Stimulated activated CD8-positive, alpha-beta memory T cell treated with anti-CD3 and anti-CD28 coated beads, Interleukin-12 subunit alpha, Interleukin-12 subunit beta, amount 100 ng/mL, for 1 hour (primary cell): ENCODE data around the gene ARHGAP26.

Source experiments
- DNase-seq: peaks from one replicate; pipeline ENCODE4 v3.0.0-alpha.2; 2020; ENCODE audit warnings: low read depth

Gene ARHGAP26

GRCh38 chr5:142769793-142770649, at the start of gene ARHGAP26:
Gene ARHGAP26 (plus strand): TSS chr5:142770377. CDS start chr5:142770762, 385 bp downstream.
- DNase-seq: peak; percentile 88

DNA sequence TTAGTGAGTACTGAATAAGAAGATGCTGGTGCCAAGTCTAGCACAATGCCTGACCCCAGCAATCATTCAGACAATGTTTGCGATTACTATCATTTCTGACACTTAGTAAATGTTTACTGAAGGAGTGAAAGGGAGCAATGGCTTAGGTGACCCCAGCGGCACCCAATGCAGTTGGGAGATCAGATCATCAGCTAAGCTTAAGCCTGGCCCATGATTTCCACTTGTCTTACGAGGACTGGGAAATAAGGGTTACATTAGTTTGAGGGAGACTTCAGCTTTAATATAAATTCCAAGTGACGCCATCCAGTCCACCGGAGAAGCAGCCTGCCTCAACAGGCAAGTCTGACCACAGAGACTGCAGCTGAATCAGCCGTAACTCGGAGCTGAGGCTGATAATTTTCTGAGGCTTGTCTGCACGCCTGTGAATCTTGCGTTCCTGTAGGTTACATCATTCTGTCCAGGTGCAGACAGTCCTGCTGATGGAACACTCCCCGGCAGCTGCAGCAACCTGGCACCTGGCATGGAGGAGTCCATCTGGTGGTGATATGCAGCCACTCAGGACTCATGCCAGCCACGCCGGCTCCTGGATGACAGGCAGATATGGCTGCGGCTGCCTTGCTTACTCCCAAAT, 49.4 kb upstream of the ARHGAP26 start:
- no peak for DNase-seq

DNA sequence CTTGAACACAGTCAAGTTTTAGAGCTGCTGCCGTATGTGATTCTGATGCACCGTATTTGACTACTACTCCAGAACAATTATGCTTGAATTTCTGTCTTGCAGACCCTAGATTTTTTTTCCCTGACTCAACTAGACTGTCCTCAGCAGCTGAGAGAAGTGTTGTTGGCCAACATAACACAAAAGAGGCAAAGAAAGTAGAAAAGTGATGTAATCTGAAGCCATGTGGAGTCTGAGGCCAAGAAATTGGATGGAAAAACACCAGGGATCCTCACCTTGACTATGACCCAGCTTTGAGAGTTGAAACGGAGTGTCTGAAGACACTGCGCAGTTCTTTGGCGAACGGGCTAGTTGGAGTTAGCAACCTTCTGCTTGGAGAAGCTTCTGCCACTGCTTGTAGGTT, 48.0 kb upstream of the ARHGAP26 start:
- no peak for DNase-seq

GRCh38 chr5:142722896-142723295, 47.3 kb upstream of the ARHGAP26 start:
- DNase-seq: no peak

- no peak for DNase-seq
These were observed 45.4 kb upstream of the ARHGAP26 start for GRCh38 chr5:142724821-142725220.

- no peak for DNase-seq
These were observed 44.7 kb upstream of the ARHGAP26 start for GRCh38 chr5:142725231-142726187.

DNA sequence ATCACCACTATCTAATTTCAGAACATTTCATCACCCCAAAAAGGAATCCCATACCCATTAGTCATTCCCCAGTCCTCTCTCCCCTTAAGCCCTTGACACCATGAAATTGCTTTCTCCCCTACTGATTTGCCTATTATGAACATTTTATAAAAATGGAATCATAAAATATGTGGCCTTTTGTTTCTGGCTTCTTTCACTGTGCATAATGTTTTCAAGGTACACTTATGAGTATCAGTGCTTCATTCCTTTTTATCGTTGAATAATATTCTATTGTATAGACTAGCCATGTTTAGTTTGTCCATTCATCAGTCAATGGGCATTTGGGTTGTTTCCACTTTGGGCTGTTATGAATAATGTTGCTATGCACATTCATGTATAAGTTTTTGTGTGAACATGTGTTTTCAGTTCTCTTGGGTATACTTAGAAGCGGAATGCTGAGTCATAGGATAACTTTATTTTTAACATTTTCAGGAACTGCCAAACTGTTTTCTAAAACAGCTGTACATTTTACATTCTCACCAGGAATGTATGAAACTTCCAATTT, 43.9 kb upstream of the ARHGAP26 start:
- DNase-seq: no peak

- no peak for DNase-seq
These were observed 42.5 kb upstream of the ARHGAP26 start for GRCh38 chr5:142727735-142728047.

DNA sequence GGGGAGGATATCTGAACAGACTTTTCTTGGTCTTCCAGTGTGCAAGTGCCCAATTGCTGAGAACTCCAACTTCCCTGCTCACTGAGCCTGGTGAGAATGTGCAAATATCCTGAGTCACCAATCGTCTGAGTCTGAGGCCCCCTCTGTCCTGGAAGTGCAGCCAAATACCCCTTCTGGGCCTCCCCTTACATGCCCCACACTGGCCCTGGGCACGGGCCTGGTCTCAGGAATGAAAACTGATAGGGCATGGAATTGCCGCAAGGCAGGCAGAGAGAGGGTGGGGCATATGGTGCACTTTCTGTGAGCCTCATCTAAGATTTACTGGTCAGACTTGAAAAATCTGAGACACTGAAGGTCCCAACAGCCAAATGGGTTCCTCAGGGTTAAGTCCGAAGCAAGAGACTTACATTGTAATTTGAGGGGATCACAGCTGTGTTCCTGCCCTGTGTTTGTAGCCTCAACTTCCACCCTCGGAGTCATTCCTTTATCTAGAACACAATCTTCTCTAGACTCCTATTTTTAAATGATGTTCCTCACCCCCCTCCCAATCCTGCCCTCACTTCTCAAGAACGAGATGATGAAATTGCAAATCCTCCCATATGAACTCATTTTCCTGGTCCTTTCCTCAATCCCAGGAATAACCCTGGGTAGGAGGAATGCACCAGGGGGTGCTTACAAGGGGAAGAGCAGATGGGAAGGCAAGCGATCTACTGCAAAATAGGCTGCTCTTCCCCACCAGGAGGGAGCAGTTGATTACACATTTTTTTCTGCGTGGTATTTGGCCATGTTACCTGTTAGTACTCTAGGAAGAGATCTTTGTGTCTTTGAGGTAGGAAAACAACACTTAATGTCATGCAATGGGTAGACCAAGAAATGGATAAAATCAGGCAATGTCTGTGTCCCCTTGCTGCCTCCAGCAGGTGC, 34.6 kb upstream of the ARHGAP26 start:
- DNase-seq: no peak

DNA sequence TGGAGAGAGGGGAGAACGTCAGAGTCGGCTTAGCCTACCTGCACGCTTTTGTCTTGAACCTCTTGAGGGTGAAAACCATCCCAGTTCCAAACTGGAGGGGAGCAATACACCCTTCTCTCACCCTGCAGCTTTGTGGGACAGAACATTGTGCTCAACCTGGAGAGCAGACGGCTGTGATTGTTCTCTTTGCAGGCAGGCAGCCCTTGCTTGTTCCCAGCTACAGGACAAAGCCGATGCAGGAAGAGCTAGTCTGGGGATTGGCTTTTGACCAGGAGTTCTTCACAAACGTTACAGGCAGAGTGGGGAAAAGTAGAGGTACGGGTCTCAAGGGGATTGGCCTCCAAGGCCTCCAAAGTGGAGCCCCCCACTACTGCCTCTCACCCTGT, 33.9 kb upstream of the ARHGAP26 start:
- no peak for DNase-seq

DNA sequence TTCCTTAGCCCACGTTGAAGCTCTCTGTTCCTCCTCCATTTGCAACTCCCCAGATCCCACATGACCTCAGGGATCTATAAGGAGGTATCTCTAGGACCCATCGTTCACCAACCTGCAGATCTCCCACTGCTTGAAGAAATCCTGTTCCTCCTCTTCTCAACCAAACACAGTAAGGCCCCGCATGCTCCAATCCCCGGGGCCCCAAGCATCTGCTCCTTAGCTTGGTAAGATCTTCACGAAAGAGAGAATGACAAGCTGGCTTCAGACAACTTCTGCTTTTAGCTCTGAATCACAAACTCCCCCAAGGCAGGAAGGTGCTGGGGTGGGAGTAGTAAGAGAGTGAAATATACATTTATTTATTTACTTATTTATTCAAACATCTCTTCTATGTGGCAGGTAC, 33.0 kb upstream of the ARHGAP26 start:
- DNase-seq: no peak

- DNase-seq: no peak
These were observed 29.5 kb upstream of the ARHGAP26 start for GRCh38 chr5:142740474-142741242.

GRCh38 chr5:142743592-142744441, 26.4 kb upstream of the ARHGAP26 start:
- DNase-seq: no peak

GRCh38 chr5:142745268-142745667, 24.9 kb upstream of the ARHGAP26 start:
- no peak for DNase-seq

DNA sequence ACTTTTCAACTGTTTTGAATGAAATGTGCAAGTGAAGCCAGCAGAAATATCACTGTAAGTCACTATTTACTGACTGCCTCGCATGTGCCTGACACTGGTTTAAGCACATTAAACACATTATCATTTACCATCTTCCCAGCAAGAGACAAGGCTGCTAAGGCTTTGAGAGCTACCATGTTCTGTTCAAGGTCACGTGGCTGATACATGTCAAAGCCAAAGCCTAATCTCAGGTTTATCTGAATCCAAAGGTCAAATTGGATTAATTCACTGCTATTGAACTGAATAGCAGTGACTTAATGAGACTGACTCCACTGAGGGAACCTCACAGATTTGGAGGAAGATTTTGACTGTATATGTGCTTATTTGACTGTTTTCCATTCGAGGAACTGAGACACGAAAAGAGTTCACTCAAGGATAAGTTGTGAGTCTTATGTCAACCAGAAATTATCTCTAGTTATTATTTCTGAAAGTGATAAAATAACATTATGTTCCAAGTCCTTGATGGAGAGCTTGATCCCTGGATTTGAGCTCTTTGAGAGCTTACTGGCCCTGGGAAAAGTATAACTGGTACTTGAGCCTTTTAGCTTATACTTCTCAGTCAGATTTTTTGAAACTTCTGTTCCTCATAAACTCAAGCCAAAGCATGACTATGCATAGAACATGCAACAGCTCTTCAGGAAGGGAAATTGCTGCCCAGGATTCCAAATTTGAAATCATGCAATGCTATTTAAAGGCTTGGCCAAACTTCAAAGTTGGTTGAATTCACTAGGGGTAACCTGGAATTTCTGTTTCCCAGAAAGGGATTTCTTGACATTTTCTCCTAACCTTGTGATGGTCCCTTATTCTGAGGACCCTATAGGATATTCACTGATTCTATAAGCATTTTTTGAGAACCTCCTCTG, 23.4 kb upstream of the ARHGAP26 start:
- DNase-seq: no peak

- DNase-seq: no peak
These were observed 22.0 kb upstream of the ARHGAP26 start for GRCh38 chr5:142748132-142748531.

DNA sequence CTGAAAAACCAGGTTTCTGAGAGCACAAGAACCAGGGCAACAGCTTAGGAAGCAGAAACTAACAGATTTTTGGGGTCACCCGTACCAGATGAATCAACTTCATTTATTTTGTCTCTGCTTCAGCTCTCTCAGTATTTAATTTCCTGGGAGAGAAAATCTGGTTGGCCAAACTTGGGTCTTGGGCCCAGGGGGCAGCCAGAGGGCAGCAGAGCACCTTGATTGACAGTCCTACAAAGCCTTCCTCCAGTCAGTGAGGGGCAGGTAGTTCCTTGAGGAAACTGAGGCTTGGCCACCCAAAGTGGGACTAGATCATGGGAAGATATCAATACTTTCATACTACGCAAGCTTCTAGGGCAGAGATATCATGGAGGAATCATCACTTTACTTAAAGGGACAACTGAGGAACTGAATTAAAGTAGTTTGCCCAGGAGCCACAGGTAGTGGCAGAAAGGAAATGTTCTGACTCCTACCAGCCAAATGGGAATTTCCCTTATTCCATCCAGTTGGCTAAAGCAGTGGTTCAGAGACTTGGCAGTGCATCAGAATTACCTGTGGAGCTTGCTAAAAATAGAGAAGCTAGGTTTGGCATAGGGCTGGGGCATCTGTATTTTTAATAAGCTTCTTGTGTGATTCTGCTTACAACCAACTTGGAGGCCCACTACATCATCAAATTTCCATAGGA, 21.5 kb upstream of the ARHGAP26 start:
- peak; percentile 22 for DNase-seq

GRCh38 chr5:142749321-142749720, 20.9 kb upstream of the ARHGAP26 start:
- no peak for DNase-seq
